Measurements from ENCODE around the gene OR10A5.
"Not testable (repeated sequence)": the region's sequence is repeated elsewhere in the genome, so short reads cannot be mapped to it uniquely, and the experiment has no call there.

The OR10A5 gene, protein sequence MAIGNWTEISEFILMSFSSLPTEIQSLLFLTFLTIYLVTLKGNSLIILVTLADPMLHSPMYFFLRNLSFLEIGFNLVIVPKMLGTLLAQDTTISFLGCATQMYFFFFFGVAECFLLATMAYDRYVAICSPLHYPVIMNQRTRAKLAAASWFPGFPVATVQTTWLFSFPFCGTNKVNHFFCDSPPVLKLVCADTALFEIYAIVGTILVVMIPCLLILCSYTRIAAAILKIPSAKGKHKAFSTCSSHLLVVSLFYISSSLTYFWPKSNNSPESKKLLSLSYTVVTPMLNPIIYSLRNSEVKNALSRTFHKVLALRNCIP

DNA sequence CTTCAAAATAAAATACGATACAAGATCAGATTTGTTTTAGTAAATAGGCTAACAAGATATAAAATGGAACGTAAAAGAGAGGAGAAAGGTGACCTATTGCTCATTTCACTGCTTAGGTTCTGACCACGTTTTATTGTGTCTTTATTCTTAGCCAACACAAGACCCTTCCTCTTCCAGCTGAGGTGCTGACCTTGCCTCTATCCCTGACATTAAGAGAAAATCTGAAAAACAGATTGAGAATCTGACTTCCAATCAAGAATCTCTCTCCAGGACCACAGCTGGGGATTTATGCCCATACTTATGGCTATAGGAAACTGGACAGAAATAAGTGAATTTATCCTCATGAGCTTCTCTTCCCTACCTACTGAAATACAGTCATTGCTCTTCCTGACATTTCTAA is at the start of gene OR10A5:
Gene OR10A5, plus strand, starts transcription at position 301 of the 400 bp plus-strand sequence. Its CDS starts 0 bp downstream, at position 301.
- DNase-seq = no peak

DNA sequence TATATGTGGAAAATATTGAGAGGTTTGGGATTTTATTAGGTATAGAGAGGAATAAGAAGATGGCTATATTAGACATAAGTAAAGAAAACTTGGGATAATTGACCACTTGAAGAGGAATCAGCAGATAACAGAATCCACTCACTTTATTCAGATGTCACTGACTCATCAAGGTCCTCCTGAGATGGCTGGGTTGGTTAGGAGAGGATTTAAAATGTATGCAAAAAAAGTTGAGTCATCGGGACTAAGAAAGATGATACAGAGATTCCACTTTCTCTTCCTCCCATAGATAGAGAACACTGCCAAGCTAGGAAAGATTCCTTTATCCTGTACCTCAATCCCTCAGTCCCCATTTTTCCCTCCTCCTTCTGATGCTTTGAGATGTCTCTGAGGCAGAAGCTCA is 46.1 kb upstream of the OR10A5 start, which contains the start of gene OR6A2:
Gene OR6A2, minus strand, starts transcription at position 288 of the 400 bp plus-strand sequence. CDS start 3,981 bp downstream, outside the sequence.
- DNase-seq = no peak

DNA sequence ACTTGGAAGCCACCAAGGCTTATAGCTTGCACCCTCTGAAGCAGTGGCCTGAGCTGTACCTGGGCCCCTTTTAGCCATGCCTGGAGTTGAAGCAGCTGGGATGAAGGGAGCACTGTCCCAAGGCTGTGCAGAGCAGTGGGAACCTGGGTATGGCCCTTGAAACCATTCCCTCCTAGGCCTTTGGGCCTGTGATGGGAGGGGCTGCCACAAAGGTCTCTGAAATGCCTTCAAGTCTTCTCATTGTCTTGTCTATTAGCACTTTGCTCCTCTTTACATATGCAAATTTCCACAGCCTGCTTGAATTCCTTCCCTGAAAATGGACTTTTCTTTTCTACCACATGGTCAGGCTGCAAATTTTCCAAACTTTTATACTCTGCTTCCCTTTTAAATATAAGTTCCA is 44.4 kb upstream of the OR10A5 start:
- not testable (repeated sequence) for DNase-seq

DNA sequence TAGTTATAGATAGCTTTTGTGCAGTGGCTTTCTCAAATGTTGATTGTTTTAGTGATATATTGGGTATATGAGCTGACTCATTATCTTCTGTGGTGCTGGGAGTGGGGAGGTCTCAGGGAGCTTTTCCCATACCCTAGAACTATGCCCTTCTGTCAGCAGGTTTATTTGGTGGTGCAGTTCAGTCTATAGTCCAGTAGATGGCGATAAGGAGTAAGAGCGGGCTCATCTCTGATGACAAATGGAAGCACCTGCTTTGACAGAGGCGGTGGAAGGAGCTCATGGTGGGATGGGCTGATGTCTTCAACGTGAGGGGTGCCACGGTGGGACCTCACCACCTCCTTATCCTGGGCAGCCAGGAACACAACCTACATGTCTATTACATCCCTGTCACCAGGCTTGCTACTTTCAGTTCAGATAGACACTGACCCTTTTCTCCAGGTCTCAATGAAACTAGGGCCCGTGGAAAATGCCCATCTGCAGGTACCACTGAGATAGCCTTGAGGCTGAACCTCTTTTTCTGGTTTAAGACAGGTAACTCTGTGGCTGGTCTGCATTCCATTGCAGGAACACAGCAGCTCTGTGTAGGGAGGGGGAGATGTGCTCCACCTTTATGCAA is 33.0 kb upstream of the OR10A5 start:
- no peak for DNase-seq

DNA sequence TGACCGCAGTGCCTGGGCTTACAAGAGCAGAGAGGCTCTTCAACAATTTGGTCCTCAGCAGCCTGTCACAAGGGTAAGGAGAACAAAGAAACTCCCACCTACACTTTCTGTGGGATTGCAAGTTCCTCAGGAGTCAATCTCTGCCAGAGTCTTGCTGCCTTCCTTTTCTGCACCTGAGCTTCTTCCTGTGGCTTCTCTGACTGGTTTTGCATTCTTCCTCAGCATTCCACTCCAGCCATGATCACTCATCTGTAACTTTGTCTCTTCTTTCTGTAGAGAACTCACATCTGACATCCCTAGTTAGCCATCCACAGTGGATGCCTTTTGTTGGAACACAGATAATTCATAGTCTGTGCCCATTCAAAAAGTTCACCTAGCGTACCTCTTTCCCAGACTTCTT is 31.8 kb upstream of the OR10A5 start:
- no peak for DNase-seq

DNA sequence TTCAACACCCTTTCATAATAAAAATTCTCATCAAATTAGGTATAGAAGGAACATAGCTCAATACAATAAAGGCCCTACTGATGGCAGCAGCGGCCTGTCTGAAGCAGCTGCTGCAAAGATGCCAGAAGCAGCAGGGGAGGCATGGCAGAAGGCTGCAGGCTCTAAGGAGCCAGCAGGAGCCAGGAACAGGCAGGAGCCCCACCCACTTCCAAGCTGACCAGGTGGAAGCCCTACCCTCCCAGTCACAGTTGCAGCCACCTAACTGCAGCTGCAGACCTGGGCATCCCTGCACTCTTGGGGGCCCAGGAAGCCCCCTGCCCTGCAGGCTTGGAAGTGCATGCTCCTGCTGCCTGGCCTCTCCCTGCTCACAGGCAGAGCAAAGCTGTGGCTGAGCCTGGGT is 27.8 kb upstream of the OR10A5 start:
- no peak for DNase-seq

DNA sequence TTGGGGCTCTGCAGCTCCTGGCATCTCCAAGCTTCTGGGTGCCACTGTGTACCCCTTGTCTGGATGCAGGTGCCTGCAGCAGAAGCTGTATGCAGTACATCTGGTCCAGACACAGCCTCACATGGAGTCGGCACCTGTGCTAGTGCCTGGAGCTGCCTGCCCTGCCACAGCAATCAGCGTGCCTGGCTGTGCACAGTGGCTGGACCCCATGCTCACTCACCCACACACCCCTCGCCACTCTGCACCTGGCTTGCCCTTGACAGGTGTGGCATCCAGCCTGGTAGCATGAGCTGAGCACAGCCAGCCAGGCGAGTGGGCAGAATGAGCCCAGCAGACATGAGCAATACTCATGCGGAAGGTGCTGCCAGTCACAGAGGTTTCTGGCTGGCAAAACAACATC is 26.5 kb upstream of the OR10A5 start:
- DNase-seq = no peak

DNA sequence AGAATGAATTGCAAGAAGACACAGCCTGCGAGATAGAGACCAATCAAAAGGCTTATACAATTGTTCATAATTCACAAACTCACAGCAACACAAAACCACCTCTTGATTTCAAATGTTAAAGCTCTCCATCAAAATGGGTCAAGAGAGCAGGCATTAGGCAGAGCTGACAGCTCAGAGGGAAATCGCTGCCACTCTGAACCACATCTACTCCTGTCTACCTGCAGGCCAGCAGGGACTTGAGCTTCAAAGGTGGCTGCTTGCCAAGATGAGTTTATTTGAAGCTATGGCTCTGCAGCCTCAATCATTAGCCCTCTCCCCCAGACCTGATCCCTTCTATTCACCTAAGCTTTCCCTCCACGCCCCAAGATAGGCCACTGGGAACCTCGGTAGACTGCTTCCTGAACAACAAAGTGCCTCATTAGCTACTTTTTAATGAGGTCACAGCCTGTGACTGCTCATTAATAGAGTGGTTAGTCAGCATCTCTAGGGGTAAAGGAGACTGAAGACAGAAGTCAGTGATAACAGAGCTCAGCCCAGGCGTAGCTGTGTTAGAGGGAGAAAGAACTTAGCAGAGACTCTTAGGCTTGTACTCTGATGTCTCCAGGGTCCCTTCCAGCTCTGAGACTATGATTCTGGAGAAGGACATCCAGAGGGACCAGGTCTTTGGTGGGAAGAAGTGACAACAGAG is 21.2 kb upstream of the OR10A5 start:
- no peak for DNase-seq

DNA sequence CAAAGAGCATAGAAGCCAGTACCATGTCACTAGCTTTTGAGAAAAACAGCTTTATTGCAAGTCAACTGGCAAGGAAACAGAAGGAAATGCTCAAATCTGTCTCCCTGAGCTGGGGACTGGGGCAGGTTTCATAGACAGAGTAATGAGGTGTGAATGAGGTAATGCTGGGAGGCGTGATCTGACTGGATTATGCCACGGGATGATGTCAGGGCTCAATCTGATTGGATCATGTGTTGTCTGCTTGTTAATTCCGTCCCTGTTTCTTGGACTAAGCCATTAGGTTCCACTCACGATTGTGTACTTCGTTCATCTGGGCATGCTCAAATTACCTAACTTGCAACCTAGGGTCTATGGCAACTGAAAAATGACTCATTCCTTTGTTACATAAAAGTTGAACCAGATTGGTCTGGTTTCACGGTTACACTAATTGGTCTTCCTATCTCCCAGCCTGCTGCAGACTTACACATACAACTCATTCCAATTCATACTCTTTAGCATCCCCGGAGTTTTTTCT is 20.2 kb upstream of the OR10A5 start:
- DNase-seq = no peak

DNA sequence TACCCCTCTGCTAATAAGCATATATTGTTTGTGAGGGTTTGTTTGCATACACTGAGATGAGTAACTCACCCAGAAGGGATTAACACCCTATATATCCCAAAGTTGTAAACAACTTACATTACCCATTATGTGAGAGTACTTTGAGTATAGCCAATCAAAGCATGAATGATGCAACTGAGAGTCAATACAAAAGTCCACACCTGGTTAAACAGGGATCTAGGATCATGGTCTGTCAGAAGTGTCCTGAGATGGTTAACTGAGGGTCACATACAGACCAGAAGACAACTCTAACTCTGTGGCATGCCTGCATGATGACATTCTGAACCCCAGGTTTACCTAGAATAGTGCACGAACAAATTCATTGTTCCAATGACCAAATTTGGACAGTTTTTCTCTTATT is 17.4 kb upstream of the OR10A5 start:
- DNase-seq = no peak

DNA sequence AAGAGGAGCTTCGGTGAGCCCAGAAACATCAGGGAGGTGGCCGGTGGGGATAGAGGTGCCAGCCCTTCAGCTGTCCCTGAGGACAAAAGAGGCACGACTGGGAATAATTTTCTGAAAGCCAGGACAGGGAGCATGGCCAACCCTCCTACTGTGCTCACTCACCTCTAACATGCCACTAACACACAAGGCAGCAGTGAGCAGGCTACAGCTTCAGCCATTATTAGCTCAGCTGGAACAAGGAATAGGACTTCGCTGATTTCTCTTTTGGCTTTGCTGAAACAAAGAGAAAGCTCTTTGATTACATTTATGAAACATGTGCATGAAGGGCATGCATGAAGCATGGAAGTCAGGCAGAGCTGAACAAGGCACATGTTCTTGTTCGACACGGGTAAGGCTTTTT is 12.1 kb upstream of the OR10A5 start:
- DNase-seq = no peak

DNA sequence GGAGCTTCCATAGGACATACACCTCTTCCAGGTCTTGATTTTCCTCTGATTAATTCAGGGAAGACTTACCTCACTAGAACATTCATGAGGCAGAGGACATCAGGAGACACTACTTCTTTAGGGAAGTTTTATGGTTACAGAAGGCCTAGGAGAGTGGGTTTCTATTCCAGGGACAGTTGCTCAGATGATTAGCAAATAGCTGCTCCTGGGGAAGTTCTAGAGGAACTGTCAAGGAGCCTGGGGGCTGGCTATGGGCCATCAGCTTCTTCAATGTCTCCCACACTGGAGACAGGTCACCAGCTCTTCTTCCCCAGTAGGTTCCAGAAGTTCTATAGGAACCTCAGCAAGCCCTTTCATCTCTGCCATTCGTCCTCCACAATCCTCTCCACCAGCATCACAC is 11.5 kb upstream of the OR10A5 start:
- no peak for DNase-seq

DNA sequence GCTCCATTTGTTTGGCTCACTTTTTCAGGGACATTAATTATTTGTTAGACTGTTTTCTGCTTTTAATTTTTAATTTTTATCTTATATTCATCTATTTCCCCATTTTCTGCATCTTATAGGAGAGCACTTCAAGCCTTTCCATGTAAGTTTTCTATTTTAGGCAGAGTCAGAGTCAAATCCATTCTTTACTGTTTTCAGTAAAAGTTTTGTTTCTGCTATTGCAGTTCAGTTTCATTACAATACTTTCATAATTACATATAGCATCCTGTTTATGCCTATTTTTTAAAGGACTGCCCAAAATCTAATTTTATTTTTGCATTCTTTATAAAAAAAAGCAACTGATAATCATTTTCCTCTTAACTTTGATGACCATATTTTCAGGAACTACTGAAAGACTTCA is 3.8 kb upstream of the OR10A5 start:
- DNase-seq = no peak

DNA sequence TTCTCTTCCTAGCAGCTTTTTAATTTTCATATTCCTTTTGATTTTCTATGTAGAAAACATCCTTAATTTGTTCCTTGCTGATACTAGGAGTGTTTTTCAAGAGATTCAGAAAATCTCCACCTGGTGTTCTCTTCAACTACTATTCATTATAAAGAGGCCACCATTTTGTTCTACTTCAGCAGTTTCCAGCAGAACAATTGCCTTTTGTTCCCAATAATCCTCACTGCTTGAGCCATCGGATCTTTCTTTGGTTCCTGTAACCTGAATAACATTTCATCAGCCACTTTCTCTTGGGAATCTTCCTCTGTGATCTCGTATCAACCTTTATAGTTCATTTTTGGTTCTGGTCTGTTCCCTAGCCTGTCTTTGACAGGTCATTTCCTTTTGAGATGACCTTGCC is 1.8 kb upstream of the OR10A5 start:
- no peak for DNase-seq

DNA sequence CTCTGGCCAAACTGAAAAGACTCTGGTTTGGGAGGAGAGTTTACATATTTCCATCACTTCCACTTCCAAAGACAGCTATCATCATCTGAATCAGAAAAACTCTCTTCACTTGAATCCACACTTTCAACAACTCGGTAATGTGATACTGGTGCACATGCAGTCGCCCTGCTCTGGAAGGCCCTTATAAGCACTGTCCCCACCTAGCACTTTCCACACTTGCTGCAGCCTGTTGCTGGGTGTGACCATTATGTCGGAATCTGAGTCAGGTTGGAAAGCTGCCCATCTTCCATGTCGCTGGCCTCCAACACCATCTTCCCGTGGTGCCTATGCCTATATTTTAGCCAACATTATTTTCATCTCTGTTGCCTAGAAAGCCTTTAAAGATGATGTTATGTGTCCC is 1.1 kb upstream of the OR10A5 start:
- no peak for DNase-seq

DNA sequence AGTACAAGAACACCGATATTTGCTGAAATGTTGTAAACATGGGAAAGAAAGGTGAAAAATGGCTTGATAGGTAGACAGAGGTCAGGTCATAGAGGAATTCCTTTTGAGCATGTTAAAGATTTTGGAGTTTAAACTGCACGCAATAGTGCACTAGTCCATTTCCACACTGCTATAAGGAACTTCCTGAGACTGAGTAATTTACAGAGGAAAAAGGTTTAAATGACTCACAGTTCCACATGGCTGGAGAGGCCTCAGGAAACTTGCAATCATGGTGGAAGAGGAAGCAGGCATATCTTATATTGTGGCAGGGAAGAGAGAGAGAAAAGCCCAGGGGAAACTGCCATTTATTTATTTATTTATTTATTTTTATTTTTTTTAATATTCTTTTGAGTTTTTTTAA is 5.0 kb downstream of the OR10A5 start:
- no peak for DNase-seq

DNA sequence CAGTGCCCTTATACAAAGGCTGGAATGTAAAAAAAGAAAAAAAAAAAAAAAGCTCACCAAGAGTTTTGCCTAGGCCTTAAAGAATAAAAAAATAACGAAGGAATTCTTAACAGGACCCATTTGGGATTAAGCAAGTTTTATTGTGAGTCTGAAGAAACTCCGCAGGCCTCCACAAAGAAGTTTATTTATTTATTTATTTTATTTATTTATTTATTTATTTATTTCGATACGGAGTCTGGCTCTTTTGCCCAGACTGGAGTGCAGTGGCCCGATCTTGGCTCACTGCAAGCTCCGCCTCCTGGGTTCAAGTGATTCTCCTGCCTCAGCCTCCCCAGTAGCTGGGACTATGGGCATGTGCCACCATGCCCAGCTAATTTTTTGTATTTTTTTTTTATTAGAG is 9.3 kb downstream of the OR10A5 start:
- not testable (repeated sequence) for DNase-seq

DNA sequence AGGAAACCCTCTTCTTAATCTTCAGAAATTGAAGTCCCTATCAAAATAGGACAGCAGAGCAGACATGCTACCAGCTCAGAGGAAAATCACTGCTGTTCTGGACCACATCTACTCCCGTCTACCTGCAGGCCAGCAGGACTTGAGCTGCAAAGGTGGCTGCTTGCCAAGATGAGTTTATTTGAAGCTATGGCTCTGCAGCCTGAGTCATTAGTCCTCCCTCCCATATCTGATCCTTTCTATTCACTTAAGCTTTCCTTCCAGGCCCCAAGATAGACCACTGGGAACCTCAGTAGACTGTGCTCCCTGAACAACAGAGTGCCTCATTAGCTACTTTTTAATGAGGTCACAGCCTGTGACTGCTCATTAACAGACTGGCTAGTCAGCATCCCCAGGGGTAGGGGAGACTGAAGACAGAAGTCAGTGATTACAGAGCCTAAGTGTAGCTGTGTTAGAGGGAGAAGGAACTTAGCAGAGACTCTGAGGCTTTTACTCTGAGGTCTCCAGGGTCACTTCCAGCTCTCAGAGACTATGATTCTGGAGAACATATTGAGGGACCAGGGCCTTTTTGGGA is 10.6 kb downstream of the OR10A5 start:
- no peak for DNase-seq

DNA sequence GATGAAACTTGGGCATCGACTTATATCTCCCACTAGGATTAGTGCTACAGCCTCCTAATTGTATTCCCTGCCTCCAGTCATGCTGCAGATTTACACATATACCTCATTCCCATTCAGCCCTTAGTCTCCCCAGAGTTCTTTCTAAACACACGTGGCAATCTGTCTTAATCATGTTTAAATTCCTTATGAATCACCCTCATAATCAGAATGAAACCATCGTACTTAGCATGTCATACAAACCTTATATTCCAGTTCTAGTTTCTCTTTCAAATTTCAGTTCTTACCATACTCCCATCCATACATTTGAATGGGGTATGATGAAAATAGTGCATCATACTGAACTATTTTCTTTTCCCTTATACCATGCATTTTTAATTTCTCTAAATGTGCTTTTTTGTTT is 11.4 kb downstream of the OR10A5 start:
- DNase-seq = no peak

DNA sequence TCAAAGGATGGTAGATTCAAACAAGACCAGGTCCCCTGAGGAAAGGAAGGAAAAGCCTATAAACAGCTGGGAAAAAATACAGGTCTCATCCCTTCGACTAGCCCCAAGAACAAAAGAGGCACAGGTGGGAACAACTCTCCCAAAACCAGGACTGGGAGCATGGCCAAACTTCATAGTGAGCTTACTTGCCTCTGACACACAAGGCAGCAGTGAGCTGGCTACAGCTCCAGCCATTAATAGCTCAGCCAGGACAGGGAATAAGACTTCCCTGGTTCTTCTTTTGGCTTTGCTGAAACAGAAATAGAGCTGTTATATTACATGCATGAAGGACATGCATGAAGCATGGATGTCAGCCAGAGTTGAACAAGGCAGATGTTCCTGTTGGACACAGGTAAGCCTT is 17.5 kb downstream of the OR10A5 start, which contains the start of gene OR10A2:
Gene OR10A2, plus strand, starts transcription at position 97 of the 400 bp plus-strand sequence. CDS start 6,698 bp downstream, outside the sequence.
- no peak for DNase-seq

DNA sequence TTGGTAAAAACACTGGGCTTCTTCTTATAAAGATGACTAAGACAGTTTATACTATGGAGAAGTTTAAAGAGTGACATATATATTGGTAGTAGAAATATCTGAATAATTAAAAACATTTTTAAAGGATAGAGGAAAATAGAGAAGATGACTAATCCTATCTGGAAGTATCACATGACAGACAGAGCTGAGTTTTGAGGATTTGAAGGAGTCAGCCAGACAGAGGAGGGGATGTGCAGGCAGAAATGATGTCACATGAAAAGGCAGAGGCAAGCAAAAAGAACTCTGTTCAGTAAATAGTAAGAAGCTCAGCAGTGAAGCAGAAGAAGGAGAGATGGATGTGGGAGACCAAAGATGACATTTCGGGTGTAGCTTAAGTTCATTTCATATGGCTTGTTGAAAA is 19.0 kb downstream of the OR10A5 start:
- no peak for DNase-seq

DNA sequence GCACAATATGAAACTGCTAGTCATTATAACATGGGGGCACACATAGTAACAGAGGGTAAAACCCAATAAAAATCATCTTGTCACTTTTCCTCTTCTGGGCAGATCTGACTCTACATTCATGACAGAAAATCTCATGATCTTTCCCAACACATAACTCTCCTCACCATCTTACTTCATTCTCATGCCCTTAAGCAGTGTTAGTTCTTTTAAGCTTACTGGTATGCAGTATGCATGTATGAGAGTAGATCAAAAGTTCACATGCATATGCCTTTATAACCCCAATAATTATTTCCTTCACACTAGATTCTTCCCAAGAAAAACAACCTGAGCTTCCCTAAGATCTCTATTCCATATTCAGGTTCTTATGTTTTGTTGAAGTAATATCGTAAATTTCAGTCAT is 25.8 kb downstream of the OR10A5 start:
- no peak for DNase-seq

DNA sequence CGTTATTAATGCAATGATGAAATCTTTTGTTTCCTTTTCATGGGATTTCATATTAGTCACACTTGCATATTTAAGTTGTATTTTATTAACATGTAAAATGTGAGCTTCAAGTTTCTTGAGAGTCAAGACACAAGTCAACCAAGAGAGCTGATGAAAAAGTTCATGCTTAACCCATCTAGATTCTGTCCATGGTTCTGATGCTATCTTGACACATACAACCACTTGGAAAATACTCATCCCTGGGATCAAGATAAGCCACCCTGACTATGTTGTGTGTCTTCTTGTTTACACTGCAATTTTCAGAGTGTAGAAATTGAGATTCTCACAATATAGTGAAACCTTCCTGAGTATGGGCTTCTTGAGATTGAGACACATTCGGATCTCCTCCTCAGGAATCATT is 30.3 kb downstream of the OR10A5 start:
- no peak for DNase-seq

Data from NCI-H1092 (cell line).